Stimulated activated naive CD8-positive, alpha-beta T cell treated with anti-CD3 and anti-CD28 coated beads, Interleukin-15, Interleukin-2, amounts not matched to agents 100 ng/mL and 50 ng/mL, for 24 hours (primary cell): Measurements from ENCODE around the gene EHMT1.

Source experiments
- H3K27ac Mint-ChIP-seq: one replicate; pipeline ENCODE4 v1.8.0; 2021; ENCODE audit warnings: mild to moderate bottlenecking, mixed read lengths
- H3K27me3 Mint-ChIP-seq: one replicate; pipeline ENCODE4 v1.8.0; 2021; ENCODE audit warnings: mixed read lengths
- H3K36me3 Mint-ChIP-seq: one replicate; pipeline ENCODE4 v1.8.0; 2021; ENCODE audit warnings: low read depth, mixed read lengths
- H3K4me1 Mint-ChIP-seq: one replicate; pipeline ENCODE4 v1.8.0; 2021; ENCODE audit warnings: low read depth, mixed read lengths
- H3K4me3 Mint-ChIP-seq: one replicate; pipeline ENCODE4 v1.8.0; 2021; ENCODE audit warnings: mild to moderate bottlenecking, mixed read lengths
- H3K9me3 Mint-ChIP-seq: one replicate; pipeline ENCODE4 v1.8.0; 2021; ENCODE audit warnings: mixed read lengths

EHMT1 gene

GRCh38 chr9:137665226-137665625 is 46.4 kb downstream of the EHMT1 start:
- peaks cover 34% of the 10 kb centered on the region for H3K36me3 Mint-ChIP-seq
- H3K27me3 Mint-ChIP-seq, result no peaks in the 10 kb centered on the region
- no peak overlapping the region for H3K27ac Mint-ChIP-seq
- H3K4me3 Mint-ChIP-seq, result no peak overlapping the region
- peaks cover 54% of the 10 kb centered on the region for H3K4me1 Mint-ChIP-seq
- no peaks in the 10 kb centered on the region for H3K9me3 Mint-ChIP-seq

GRCh38 chr9:137665697-137666512 is 47.1 kb downstream of the EHMT1 start:
- H3K9me3 Mint-ChIP-seq, result no peaks in the 10 kb centered on the region
- peaks cover 54% of the 10 kb centered on the region for H3K4me1 Mint-ChIP-seq
- no peak overlapping the region for H3K4me3 Mint-ChIP-seq
- no peak overlapping the region for H3K27ac Mint-ChIP-seq
- H3K36me3 Mint-ChIP-seq, result peaks cover 33% of the 10 kb centered on the region
- H3K27me3 Mint-ChIP-seq, result no peaks in the 10 kb centered on the region

GRCh38 chr9:137666513-137666822 is 47.7 kb downstream of the EHMT1 start:
- Mint-ChIP-seq H3K27ac (no peak overlapping the region), H3K4me3 (no peak overlapping the region), H3K27me3 (no peaks in the 10 kb centered on the region)

GRCh38 chr9:137666955-137667670 is 48.3 kb downstream of the EHMT1 start:
- H3K4me3 Mint-ChIP-seq, result no peak overlapping the region
- H3K4me1 Mint-ChIP-seq, result peaks cover 54% of the 10 kb centered on the region
- no peaks in the 10 kb centered on the region for H3K27me3 Mint-ChIP-seq
- H3K27ac Mint-ChIP-seq, result peak overlapping the region; percentile 58
- peaks cover 33% of the 10 kb centered on the region for H3K36me3 Mint-ChIP-seq
- no peaks in the 10 kb centered on the region for H3K9me3 Mint-ChIP-seq

More at GRCh38 chr9:137666513-137666822, 47.7 kb downstream of the EHMT1 start:
- Mint-ChIP-seq H3K4me1 (peaks cover 54% of the 10 kb centered on the region), H3K9me3 (no peaks in the 10 kb centered on the region), H3K36me3 (peaks cover 33% of the 10 kb centered on the region)

GRCh38 chr9:137668203-137668602 is 49.4 kb downstream of the EHMT1 start:
- Mint-ChIP-seq H3K27me3 (no peaks in the 10 kb centered on the region), H3K4me1 (peaks cover 63% of the 10 kb centered on the region), H3K27ac (no peak overlapping the region), H3K9me3 (no peaks in the 10 kb centered on the region), H3K36me3 (peaks cover 29% of the 10 kb centered on the region), H3K4me3 (no peak overlapping the region)

GRCh38 chr9:137669261-137669672 is 50.5 kb downstream of the EHMT1 start:
- Mint-ChIP-seq H3K9me3 (no peaks in the 10 kb centered on the region), H3K36me3 (peaks cover 27% of the 10 kb centered on the region), H3K27me3 (no peaks in the 10 kb centered on the region), H3K4me1 (peaks cover 66% of the 10 kb centered on the region), H3K4me3 (no peak overlapping the region), H3K27ac (peak overlapping the region; percentile 52)

- peaks cover 27% of the 10 kb centered on the region for H3K36me3 Mint-ChIP-seq
- no peaks in the 10 kb centered on the region for H3K27me3 Mint-ChIP-seq
- peaks cover 59% of the 10 kb centered on the region for H3K4me1 Mint-ChIP-seq
- H3K27ac Mint-ChIP-seq, result no peak overlapping the region
- H3K9me3 Mint-ChIP-seq, result no peaks in the 10 kb centered on the region
- no peak overlapping the region for H3K4me3 Mint-ChIP-seq
Measured at GRCh38 chr9:137670391-137671195, 51.8 kb downstream of the EHMT1 start.

GRCh38 chr9:137671196-137671538 is 52.4 kb downstream of the EHMT1 start:
- Mint-ChIP-seq H3K4me3 (no peak overlapping the region), H3K4me1 (peaks cover 55% of the 10 kb centered on the region), H3K36me3 (peaks cover 27% of the 10 kb centered on the region), H3K27ac (no peak overlapping the region), H3K27me3 (no peaks in the 10 kb centered on the region), H3K9me3 (no peaks in the 10 kb centered on the region)

GRCh38 chr9:137671721-137672120 is 52.9 kb downstream of the EHMT1 start:
- Mint-ChIP-seq H3K9me3 (no peaks in the 10 kb centered on the region), H3K27ac (no peak overlapping the region), H3K27me3 (no peaks in the 10 kb centered on the region), H3K4me3 (no peak overlapping the region), H3K4me1 (peaks cover 49% of the 10 kb centered on the region), H3K36me3 (peaks cover 27% of the 10 kb centered on the region)

- Mint-ChIP-seq H3K4me1 (peaks cover 43% of the 10 kb centered on the region), H3K36me3 (peaks cover 25% of the 10 kb centered on the region), H3K27ac (peak overlapping the region; percentile 29), H3K4me3 (no peak overlapping the region), H3K9me3 (no peaks in the 10 kb centered on the region), H3K27me3 (no peaks in the 10 kb centered on the region)
Measured at GRCh38 chr9:137672907-137673791, 54.3 kb downstream of the EHMT1 start.

- Mint-ChIP-seq H3K9me3 (no peaks in the 10 kb centered on the region), H3K27me3 (no peaks in the 10 kb centered on the region), H3K27ac (no peak overlapping the region), H3K4me3 (no peak overlapping the region), H3K36me3 (peaks cover 21% of the 10 kb centered on the region), H3K4me1 (peaks cover 42% of the 10 kb centered on the region)
Measured at GRCh38 chr9:137673886-137674285, 55.1 kb downstream of the EHMT1 start.

GRCh38 chr9:137674307-137674975 is 55.6 kb downstream of the EHMT1 start:
- Mint-ChIP-seq H3K27ac (peak overlapping the region; percentile 33), H3K4me1 (peaks cover 42% of the 10 kb centered on the region)

GRCh38 chr9:137674976-137675320 is 56.1 kb downstream of the EHMT1 start:
- Mint-ChIP-seq H3K27ac (peak overlapping the region; percentile 24), H3K27me3 (no peaks in the 10 kb centered on the region), H3K4me1 (peaks cover 45% of the 10 kb centered on the region), H3K9me3 (no peaks in the 10 kb centered on the region), H3K36me3 (peaks cover 13% of the 10 kb centered on the region), H3K4me3 (no peak overlapping the region)

More at GRCh38 chr9:137674307-137674975, 55.6 kb downstream of the EHMT1 start:
- Mint-ChIP-seq H3K27me3 (no peaks in the 10 kb centered on the region), H3K4me3 (no peak overlapping the region), H3K9me3 (no peaks in the 10 kb centered on the region), H3K36me3 (peaks cover 16% of the 10 kb centered on the region)

GRCh38 chr9:137676998-137677397 is 58.2 kb downstream of the EHMT1 start:
- Mint-ChIP-seq H3K27ac (no peak overlapping the region), H3K27me3 (no peaks in the 10 kb centered on the region), H3K4me1 (peaks cover 57% of the 10 kb centered on the region), H3K36me3 (peaks cover 14% of the 10 kb centered on the region), H3K9me3 (no peaks in the 10 kb centered on the region), H3K4me3 (no peak overlapping the region)
